Effector memory CD4-positive, alpha-beta T cell (primary cell): ENCODE data around the gene POP7.
A peak's percentile ranks its signal among the peaks of the same experiment; 100 is the strongest.
"Not testable (repeated sequence)": the region's sequence is repeated elsewhere in the genome, so short reads cannot be mapped to it uniquely, and the experiment has no call there.

Experiments
- DNase-seq, 3 donors: peaks; one replicate each; pipeline ENCODE4 v3.0.0-alpha.2; 2020
- H3K27ac ChIP-seq: 2 replicates; pipeline ENCODE4 v1.7.0; 2013; ENCODE audit warnings: mild to moderate bottlenecking, low read length, moderate library complexity; ENCODE audit not compliant: insufficient read depth, poor library complexity, severe bottlenecking
- H3K27me3 ChIP-seq: replicated peaks from 2 replicates; pipeline ENCODE4 v1.7.0; 2013; ENCODE audit warnings: mild to moderate bottlenecking, low read length; ENCODE audit not compliant: insufficient read depth, control insufficient read depth, poor library complexity, severe bottlenecking
- H3K36me3 ChIP-seq: 2 replicates; pipeline ENCODE4 v1.7.0; 2013; ENCODE audit warnings: mild to moderate bottlenecking, low read length, moderate library complexity; ENCODE audit not compliant: control insufficient read depth, insufficient read depth
- H3K4me1 ChIP-seq: 2 replicates; pipeline ENCODE4 v1.7.0; 2013; ENCODE audit warnings: low read length, mild to moderate bottlenecking; ENCODE audit not compliant: control insufficient read depth, insufficient read depth, poor library complexity, severe bottlenecking
- H3K4me3 ChIP-seq: 2 replicates; pipeline ENCODE4 v1.7.0; 2013; ENCODE audit warnings: low read length, low read depth, mild to moderate bottlenecking; ENCODE audit not compliant: insufficient read depth, poor library complexity, severe bottlenecking
- H3K9me3 ChIP-seq: 2 replicates; pipeline ENCODE4 v1.7.0; 2013; ENCODE audit warnings: mild to moderate bottlenecking, low read length, moderate library complexity; ENCODE audit not compliant: control insufficient read depth

POP7 gene

DNA sequence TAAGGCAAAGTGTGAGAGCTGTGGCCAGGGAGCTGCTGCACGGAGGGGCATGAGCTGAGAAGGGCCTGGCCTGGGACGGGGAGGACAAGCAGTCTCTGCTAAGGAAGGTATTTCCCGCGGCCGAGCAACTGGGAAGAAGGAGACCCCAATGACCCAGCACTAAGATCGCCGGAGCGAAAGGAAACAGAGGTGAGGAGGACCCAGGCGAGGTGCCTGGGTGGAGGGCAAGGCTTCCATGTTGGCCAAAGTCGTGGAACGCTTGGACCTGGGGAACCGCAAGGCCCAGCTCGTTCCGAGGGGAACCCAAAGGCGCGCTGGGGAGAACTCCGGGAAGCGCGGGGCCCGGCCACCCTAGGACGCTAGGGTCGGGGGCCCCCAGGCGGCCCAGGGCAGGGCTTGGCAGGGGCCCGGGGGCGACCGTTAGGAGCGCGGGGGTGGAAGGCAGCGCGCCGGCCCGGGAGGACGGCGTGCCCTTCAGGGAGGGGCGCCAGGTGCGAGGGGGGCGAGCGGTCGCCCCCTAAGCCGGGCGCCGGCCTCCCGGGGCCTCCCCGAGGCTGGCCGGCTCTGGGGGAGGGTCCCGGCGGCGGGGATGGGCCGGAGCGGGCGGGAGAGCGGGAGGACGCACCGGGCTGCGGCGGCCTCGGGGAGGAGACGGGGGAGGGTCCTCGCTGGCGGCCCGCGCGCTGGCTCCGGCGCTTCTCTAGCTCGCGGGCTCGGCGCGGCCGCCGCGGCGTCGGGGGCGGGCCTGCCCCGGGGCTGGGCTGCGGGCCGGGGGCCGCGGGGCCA is 12.4 kb upstream of the POP7 start:
- DNase-seq: no peak
- peak overlapping the region; percentile 46 for H3K27ac ChIP-seq
- peaks cover 23% of the 10 kb centered on the region for H3K4me1 ChIP-seq
- H3K27me3 ChIP-seq: no peaks in the 10 kb centered on the region
- H3K36me3 ChIP-seq: peaks cover 4% of the 10 kb centered on the region
- peak overlapping the region; percentile 68 for H3K4me3 ChIP-seq
- H3K9me3 ChIP-seq: no peaks in the 10 kb centered on the region

DNA sequence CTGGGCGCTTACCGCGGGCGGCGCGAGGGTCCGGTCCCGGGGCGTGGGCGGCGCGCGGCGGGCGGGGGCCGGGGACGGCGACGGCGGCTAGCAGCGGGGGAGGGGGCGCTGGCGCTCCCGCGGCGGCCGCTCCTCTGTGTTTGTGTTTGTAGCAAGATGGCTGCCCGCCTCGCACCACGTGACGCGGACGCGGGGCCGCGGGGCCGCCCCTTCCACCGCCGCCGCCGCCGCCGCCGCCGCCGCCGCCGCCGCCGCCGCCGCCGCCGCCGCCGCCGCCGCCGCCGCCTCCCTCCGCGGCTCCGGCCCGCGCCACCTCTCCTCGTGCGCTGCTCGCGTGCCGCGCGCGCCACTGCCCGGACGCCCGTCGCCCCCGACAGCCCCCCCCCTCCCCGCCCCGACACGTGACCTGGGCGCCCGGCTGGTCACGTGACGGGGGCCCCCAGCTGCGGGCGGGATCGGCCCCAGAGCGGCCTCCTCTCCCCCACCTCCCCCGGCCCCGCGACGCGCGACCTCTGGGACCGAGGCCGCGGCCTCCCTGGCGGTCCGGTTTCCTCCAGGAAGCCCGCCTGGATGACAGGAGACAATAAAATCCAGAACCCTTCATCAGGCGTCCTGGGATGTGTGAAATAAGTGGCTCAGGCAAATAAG is 11.7 kb upstream of the POP7 start, which contains the start of gene GIGYF1:
GIGYF1 (minus strand) TSS at position 153 of the 648 bp plus-strand sequence. CDS start 6,012 bp downstream, outside the sequence.
- H3K27ac ChIP-seq: peak within 1 kb of the TSS; percentile 46
- H3K27me3 ChIP-seq: no peaks in the 10 kb centered on the region
- DNase-seq: peak; percentile 49 to 74 (median 60)
- H3K4me1 ChIP-seq: peaks cover 23% of the 10 kb centered on the region
- H3K9me3 ChIP-seq: no peaks in the 10 kb centered on the region
- peak within 1 kb of the TSS; percentile 68 for H3K4me3 ChIP-seq
- no peaks in the 10 kb centered on the region for H3K36me3 ChIP-seq

DNA sequence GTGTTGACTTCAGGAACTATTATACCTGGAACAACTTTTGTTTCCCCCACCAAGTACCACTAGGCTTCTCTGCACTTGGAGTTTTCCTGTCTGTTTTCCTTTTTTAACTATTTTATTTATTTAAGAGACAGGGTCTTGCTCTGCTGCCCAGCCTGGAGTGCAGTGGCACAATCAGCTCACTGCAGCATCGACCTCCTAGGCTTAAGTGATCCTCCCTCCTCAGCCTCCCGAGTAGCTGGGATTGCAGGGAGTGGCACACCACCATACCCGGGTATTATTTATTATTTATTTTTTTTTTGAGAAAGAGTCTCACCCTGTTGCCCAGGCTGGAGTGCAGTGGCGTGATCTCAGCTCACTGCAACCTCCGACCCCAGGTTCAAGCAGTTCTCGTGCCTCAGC is 9.8 kb upstream of the POP7 start:
- no peak for DNase-seq
- Histone ChIP-seq H3K27ac (no peak overlapping the region), H3K4me1 (peaks cover 21% of the 10 kb centered on the region)

DNA sequence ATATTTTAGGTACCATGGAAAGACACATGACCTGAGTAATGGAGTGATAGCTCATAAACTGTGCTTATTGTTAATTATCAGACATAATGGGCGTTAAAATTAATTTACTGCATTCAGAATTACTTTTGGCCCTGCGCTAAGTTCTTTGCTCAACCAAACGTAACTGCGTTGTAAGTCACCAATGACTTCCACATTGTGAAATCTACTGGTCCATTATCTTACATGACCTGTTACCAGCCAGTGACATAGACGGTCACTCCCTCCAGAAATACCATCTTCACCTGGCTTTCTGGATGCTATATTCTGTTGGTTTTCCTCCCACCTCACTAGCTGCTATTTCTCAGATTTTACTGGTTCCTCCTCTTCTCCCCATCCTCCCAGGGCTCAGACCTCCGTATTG is 6.9 kb upstream of the POP7 start:
- H3K27ac ChIP-seq: no peak overlapping the region
- no peaks in the 10 kb centered on the region for H3K27me3 ChIP-seq
- H3K4me1 ChIP-seq: no peaks in the 10 kb centered on the region
- H3K36me3 ChIP-seq: no peaks in the 10 kb centered on the region
- no peak overlapping the region for H3K4me3 ChIP-seq
- no peak for DNase-seq
- no peaks in the 10 kb centered on the region for H3K9me3 ChIP-seq

More for the DNA sequence above, 9.8 kb upstream of the POP7 start:
- no peaks in the 10 kb centered on the region for H3K27me3 ChIP-seq
- no peak overlapping the region for H3K4me3 ChIP-seq
- H3K36me3 ChIP-seq: no peaks in the 10 kb centered on the region
- H3K9me3 ChIP-seq: no peaks in the 10 kb centered on the region

DNA sequence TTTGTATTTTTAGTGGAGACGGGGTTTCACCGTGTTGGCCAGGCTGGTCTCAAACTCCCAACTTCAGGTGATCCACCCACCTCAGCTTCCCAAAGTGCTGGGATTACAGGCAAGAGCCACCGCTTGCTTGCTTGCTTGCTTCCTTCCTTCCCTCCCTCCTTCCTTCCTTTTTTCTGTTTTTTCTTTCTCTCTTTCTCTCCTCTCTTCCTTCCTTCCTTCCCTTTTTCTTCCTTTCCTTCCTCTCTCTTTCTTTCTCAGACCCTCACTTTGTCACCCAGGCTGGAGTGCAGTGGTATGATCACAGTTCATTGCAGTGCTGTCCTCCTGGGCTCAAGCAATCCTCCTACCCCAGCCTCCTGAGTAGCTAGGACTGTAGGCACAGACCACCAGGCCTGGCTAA is 4.8 kb upstream of the POP7 start:
- not testable (repeated sequence) for H3K4me3 ChIP-seq, DNase-seq, H3K4me1 ChIP-seq, H3K27me3 ChIP-seq, H3K9me3 ChIP-seq, H3K36me3 ChIP-seq, H3K27ac ChIP-seq

DNA sequence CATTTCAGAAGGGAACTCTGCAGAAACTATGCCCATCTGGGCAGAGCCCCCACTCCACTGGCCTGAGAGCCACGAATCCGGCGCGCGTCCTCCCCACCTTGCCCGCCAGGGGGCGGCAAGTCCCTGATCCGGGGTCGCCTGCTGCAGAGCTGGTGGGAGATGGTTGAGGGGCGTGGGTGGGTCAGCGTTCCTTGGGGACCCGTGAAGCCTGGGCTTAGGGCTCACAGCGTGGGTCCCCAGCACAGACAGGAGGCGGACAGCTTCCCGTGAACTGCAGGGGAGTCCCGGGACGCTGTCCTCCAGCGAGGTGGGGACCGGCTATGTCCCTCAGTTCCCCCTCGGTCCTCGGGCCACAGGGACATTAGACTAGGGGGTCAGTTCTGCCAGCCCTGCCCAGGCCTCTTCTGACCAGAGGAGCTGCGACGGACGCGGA is 585 bp upstream of the POP7 start:
- H3K36me3 ChIP-seq: no peaks in the 10 kb centered on the region
- peak overlapping the region; percentile 81 for H3K27ac ChIP-seq
- peak; percentile 44 to 60 (median 50) for DNase-seq
- no peaks in the 10 kb centered on the region for H3K27me3 ChIP-seq
- peak overlapping the region; percentile 80 for H3K4me3 ChIP-seq
- H3K4me1 ChIP-seq: peaks cover 5% of the 10 kb centered on the region
- no peaks in the 10 kb centered on the region for H3K9me3 ChIP-seq

DNA sequence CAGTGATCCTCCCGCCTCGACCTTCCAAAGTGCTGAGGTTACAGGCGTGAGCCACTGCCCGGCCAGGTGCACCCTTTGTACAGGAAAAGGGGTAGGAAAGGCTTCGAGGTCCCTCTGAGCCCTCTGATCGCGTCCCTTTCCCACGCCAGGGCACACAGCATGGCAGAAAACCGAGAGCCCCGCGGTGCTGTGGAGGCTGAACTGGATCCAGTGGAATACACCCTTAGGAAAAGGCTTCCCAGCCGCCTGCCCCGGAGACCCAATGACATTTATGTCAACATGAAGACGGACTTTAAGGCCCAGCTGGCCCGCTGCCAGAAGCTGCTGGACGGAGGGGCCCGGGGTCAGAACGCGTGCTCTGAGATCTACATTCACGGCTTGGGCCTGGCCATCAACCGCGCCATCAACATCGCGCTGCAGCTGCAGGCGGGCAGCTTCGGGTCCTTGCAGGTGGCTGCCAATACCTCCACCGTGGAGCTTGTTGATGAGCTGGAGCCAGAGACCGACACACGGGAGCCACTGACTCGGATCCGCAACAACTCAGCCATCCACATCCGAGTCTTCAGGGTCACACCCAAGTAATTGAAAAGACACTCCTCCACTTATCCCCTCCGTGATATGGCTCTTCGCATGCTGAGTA is 871 bp downstream of the POP7 start:
- no peaks in the 10 kb centered on the region for H3K36me3 ChIP-seq
- H3K27ac ChIP-seq: peak overlapping the region; percentile 81
- H3K27me3 ChIP-seq: no peaks in the 10 kb centered on the region
- H3K9me3 ChIP-seq: no peaks in the 10 kb centered on the region
- DNase-seq: no peak
- H3K4me1 ChIP-seq: peaks cover 5% of the 10 kb centered on the region
- peak overlapping the region; percentile 80 for H3K4me3 ChIP-seq

DNA sequence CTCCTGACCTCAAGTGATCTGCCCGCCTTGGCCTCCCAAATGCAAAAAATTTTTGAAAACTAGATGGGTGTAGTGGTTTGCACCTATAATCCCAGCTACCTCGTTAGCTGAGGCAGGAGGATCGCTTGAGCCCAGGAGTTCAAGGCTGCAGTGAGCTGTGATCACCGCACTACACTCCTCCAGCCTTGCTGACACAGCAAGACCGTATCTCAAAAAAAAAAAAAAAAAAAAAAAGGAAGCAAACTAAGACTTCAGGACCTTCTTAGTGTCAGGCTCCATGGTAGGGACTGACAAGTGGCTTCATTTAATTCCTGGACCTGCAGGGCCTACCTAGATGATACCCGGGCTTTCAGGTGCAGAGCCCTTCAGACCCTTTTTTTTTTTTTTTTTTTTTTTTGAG is 2.5 kb downstream of the POP7 start:
- H3K36me3 ChIP-seq: no peaks in the 10 kb centered on the region
- DNase-seq: no peak
- no peak overlapping the region for H3K4me3 ChIP-seq
- H3K4me1 ChIP-seq: peaks cover 5% of the 10 kb centered on the region
- no peaks in the 10 kb centered on the region for H3K27me3 ChIP-seq
- no peak overlapping the region for H3K27ac ChIP-seq
- no peaks in the 10 kb centered on the region for H3K9me3 ChIP-seq

DNA sequence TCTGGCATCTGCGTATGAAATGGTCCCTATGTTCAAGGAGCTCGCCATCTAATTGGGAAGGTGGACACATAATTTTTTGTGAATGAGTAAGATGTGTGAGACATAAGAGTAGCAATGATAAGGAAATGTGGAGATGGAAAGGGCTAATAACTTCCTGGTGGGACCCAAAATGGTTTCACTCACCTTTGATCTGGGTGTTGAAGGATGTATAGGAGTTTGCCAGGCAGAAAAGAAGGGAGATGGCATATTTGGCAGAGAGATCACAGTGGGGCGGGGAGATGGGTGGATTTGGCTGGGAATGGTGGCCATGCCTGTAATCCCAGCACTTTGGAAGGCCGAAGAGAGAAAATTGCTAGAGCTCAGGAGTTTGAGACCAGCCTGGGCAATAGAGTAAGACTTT is 4.5 kb downstream of the POP7 start:
- H3K4me3 ChIP-seq: no peak overlapping the region

DNA sequence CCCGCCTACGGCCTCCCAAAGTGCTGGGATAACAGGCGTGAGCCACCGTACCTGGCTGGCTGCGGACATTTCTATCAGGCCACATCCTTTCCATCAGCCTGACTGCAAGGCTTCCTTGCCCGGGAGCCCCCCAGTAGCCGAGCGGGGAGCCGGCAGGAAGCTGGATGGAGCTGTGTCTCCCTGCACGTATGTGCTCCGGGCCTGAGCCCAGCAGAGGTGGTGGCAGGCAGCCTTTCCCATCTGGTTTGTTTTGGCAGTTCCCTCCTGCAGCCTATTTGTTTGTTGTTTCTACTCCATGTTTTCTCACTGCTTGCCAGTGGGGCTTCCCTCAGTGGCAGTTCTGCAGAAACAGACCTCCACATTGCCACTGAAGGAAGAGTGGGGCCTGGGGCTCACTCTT is 5.4 kb downstream of the POP7 start:
- no peak overlapping the region for H3K4me3 ChIP-seq
- no peak for DNase-seq
- no peak overlapping the region for H3K27ac ChIP-seq
- no peaks in the 10 kb centered on the region for H3K9me3 ChIP-seq
- no peaks in the 10 kb centered on the region for H3K36me3 ChIP-seq
- H3K27me3 ChIP-seq: no peaks in the 10 kb centered on the region
- peaks cover 5% of the 10 kb centered on the region for H3K4me1 ChIP-seq

More for the DNA sequence above, 4.5 kb downstream of the POP7 start:
- Histone ChIP-seq H3K9me3 (no peaks in the 10 kb centered on the region), H3K27ac (no peak overlapping the region), H3K36me3 (no peaks in the 10 kb centered on the region), H3K4me1 (peaks cover 5% of the 10 kb centered on the region), H3K27me3 (no peaks in the 10 kb centered on the region)
- DNase-seq: no peak
